DLD1 (cell line): ENCODE results near the gene USB1.
"Not testable (repeated sequence)": the region's sequence is repeated elsewhere in the genome, so short reads cannot be mapped to it uniquely, and the experiment has no call there.

Experiments
- in situ Hi-C: cut with HindIII; loops from 2 replicates; pipeline ENCODE4 v1.10.0; 2017; ENCODE audit warnings: low sequenced_read_pairs

Gene USB1

GRCh38 chr16:57969451-57970123, 31.6 kb upstream of the USB1 start:
- in situ Hi-C loops, result no loop called here

GRCh38 chr16:57970319-57970718, 30.9 kb upstream of the USB1 start:
- in situ Hi-C loops, result no loop called here

- in situ Hi-C loops, result no loop called here
Measured at GRCh38 chr16:57970970-57971369, 30.2 kb upstream of the USB1 start, which contains the start of gene CNGB1. Gene CNGB1, minus strand, starts transcription at chr16:57971128. Its CDS starts 3,842 bp downstream, at chr16:57967286.

DNA sequence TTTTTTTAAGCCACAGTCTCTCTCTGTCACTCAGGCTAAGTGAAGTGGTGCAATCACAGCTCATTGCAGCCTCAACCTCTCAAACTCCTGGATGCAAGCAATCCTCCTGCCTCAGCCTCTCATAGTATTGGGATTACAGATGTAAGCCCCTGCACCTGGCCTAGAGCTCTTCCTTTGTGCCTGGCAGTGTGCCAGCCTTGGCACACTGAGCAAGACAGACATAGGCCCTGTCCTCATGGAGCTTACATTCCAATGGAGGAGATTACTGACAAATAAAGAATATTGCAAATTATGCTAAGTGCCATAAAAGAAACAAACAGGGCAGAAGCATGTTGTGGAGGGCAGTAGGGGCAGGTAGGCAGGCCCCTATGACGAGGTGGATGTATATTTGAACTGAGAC, 29.4 kb upstream of the USB1 start:
- in situ Hi-C loops, result no loop called here

- in situ Hi-C loops, result no loop called here
Measured at GRCh38 chr16:57972306-57972705, 28.9 kb upstream of the USB1 start.

DNA sequence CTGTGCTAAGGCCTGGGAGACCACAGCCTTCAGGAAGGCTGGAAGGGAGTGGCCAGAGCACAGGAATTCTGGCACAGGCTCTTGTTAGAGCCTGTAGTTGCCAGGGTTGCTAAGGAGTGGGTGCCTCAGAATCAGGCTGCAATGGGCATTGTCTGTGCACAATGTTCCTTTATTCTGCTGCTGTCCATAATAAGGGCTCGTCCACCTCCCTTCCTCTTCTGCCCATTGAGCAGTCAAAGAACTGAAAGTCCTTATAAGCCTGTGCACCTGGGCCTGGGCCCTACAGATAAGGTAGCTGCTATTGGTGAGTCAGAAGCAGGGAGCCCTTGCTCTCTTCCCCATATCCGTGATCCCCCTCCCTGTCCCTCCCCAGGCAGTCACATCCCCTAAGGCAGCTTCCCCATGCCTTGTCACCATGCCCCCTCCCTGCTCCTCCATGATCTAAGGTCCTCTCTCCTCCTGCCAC, 24.8 kb upstream of the USB1 start:
- in situ Hi-C loops, result no loop called here

DNA sequence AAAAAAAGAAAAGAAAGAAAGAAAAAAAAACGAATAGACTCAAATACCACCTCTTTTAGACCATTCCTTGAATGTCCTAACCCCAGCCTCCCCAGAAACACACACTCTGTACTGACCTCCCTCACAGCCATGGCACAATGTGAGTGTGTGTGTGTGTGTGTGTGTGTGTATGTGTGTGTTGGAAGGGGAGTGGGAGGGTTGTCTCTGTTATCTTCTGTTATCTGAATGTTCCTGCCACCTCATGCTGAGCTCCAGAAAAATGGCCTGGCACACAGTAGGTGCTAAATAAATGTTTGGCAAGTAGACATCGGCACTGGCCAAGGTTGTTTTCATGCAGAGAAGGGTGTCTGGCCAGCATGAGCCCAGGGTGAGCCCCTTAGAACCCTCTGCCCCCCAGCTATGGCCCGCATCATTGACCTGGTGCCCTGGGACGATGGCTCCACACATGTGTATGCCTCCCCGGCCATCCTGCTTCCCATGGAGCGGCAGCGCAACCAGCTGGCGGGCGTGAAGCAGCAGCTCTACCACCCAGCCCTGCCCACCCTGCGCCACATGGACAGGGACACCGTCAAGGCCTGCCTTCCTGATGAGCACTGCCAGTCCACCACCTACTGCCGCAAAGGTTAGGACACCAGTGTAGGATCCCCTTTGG, 23.7 kb upstream of the USB1 start:
- in situ Hi-C loops, result no loop called here

DNA sequence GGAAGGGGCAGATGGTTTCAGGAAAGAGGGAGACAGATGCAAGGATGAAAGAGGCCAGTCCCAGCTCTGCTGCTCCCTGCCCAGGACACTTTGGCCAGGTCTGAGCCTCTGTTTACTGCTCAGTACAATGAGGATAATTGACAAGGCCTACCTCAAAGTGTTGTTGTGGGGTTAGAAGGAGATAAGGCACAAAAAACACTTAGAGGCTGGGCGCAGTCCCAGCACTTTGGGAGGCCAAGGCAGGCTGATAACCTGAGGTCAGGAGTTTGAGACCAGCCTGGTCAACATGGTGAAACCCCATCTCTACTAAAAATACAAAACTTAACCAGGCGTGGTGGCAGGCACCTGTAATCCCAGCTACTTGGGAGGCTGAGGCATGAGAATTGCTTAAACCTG, 23.1 kb upstream of the USB1 start:
- in situ Hi-C loops, result not testable (repeated sequence)

- in situ Hi-C loops, result no loop called here
Measured at GRCh38 chr16:57979006-57979585, 22.1 kb upstream of the USB1 start.

- in situ Hi-C loops, result loop anchor here (10.0 kb wide), 2 partner anchors 97 to 187 kb away; no protein-coding TSS in a partner anchor
Measured at GRCh38 chr16:57981636-57982035, 19.6 kb upstream of the USB1 start.

DNA sequence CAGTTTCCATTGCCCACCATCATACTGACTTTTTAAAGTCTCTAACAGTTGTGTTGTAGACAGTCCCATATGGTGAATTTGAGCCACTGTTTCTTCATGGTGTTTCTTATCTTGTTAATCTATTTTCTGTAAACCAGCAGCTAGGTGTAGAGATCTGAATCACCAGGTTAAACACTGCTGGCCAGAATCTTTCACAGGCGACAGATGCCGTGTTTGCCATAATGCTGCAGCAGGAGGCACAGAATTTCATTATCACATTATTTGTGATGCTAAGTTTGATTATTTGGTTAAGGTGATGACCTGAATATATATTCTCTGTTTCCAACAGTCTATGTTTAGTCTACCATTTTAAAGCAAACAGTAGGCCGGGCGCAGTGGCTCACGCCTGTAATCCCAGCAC, 18.8 kb upstream of the USB1 start:
- in situ Hi-C loops, result loop anchor here (10.0 kb wide), 2 partner anchors 98 to 188 kb away; no protein-coding TSS in a partner anchor

GRCh38 chr16:57984443-57985203, 16.6 kb upstream of the USB1 start:
- in situ Hi-C loops, result loop anchor here (10.0 kb wide), 2 partner anchors 100 to 190 kb away; no protein-coding TSS in a partner anchor

DNA sequence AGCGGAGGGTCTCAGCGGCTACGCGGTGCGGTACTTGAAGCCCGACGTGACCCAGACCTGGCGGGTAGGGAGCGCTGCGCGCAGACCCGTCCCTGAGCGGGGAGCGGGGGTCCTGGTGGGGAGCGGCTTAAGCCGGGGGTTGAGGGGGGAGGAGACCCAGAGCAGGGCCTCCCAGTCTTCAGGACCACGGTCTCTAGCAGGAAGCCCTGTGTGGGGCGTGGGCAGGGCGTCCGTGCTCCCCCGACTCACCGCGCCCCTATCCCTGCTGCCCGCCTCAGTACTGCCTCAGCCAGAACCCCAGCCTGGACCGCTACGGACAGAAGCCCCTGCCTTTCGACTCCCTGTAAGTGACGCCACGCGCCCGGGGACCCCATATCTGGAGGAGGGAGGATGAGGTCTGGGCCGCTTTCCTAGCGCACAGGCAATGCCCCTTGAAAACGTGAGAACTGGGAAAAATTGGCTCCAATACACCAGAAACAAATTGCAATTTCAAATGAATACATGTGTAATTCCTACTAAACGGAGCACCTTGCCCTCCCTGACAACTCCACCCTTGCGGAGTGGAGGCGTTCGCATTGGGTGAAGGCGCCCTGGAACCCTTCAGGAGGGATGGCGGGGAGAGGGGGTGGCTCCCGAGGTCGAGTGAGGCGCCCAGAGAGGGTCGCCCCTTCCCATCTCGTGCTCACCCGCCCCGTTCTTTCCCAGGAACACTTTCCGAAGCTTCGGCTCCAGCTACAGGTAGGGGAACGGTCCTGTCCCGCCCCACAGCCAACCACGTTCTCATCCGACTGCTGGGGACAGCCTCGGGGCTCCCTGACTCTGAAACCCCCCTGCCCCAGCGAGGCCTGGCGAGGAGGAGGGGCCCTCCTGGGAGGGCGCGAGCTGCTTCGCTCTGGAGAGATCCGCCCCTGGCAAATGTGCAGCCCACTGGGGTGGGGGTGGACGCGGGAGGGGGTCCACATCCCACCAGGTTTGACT, 15.7 kb upstream of the USB1 start:
- in situ Hi-C loops, result loop anchor here (10.0 kb wide), 2 partner anchors 101 to 191 kb away; no protein-coding TSS in a partner anchor

- in situ Hi-C loops, result loop anchor here (10.0 kb wide), 2 partner anchors 101 to 191 kb away; no protein-coding TSS in a partner anchor
Measured at GRCh38 chr16:57986196-57986595, 15.0 kb upstream of the USB1 start.

DNA sequence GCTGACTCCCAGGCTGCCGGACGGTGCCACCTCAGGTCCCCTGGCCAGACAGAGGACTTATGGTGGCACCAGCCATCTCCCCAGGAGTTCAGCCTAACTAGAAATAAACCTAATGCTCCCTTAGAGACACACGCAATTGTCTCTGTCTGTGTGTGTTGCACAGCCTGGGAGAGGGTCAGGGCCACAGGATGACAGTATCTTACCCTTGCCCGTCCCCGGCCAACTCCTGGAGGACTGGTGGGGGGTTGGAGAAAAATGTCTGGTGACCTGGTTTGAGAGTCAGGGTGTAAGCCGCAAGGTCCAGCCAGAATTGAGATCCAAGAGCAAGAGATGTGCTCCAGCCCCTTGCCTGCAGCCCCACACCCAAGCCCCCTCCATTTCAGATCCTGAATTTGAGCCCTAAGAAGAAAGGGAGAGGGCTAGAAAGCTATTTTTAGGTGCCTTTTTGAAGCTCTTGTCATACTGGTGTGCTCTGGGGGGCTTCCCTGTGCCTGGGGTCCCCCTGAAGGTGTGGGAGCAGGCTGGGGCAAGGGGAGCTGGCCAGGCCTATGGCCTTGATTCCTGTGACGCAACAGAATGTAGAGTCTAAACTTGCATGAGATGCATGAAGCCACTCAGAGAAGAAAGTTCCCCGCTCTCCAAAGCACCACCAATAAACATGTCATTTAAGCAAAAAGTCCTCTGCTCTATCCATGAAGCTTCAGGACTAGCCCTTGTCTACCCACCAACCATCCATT, 13.6 kb upstream of the USB1 start:
- in situ Hi-C loops, result loop anchor here (10.0 kb wide), 2 partner anchors 103 to 193 kb away; no protein-coding TSS in a partner anchor

DNA sequence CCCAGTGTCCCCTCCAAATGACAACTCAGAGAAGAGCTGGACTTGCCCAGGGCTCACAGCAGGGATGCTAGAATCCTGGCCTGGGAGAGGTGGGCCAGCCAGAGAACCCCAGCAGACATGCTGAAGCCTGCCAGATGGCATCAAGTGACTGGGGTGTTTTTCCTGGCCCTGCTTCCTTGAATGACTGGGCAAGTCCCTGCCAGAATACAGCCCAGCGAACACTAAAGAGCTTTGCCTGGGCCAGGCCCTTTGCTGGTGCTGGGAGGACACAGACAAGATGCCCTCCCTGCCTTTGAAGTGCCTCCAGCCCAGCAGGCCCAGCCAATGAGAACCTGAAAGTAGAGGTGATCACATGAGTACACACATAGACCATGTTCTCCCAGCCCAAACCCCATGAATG, 12.3 kb upstream of the USB1 start:
- in situ Hi-C loops, result loop anchor here (10.0 kb wide), 2 partner anchors 104 to 194 kb away; no protein-coding TSS in a partner anchor

DNA sequence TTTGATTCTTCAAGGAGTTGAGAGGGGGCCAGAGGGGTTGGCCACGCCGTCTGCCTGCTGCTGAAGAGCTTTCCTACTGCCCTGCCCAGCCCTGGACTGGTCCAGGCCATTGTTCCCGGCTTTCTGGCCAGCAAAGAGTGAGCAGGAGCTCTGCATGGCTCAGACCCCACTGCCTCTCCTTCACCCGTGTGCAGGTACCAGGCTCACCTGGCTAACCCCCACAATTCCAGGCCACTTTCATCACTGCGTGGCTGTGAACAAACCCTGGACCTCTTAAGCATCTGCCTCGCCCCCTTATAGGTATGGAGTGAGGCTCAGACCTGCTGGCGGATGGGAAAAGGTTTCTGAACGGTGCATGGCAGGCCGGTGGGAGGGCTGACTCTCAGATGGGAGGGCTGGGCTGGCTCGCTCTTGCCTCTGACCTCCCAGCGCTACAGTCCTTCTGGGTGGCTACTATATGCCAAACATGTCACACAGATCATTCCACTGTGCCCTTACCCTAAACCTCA, 9.6 kb upstream of the USB1 start:
- in situ Hi-C loops, result no loop called here

- in situ Hi-C loops, result no loop called here
Measured at GRCh38 chr16:57992084-57992483, 9.1 kb upstream of the USB1 start.

- in situ Hi-C loops, result no loop called here
Measured at GRCh38 chr16:57993438-57993837, 7.8 kb upstream of the USB1 start.
